ENCODE measurements around the gene NDST1.

The NDST1 gene

GRCh38 chr5:150562832-150563231, 54.9 kb downstream of the NDST1 start:
- no peak overlapping the region for H3K27ac ChIP-seq
- DNase-seq: no peak
- H3K27me3 ChIP-seq: no peaks in the 10 kb centered on the region
- no peak overlapping the region for H3K4me3 ChIP-seq
- H3K36me3 ChIP-seq: no peaks in the 10 kb centered on the region
- H3K4me1 ChIP-seq: peaks cover 0 to 13% (median 4%) of the 10 kb centered on the region in 4 donors
- no peaks in the 10 kb centered on the region for H3K9me3 ChIP-seq
- intact Hi-C loops (cut with DNase I; ENCODE audit: low total_unique reads): loop anchor here (2.0 kb wide), 1 partner anchor 284 kb away; the partner anchor contains the start of gene IRGM
- peak; percentile 31 to 51 for TF ChIP-seq CTCF (IDR thresholded peaks at IDR 0.05)

GRCh38 chr5:150565868-150566267, 57.9 kb downstream of the NDST1 start:
- Histone ChIP-seq H3K27ac (no peak overlapping the region), H3K9me3 (no peaks in the 10 kb centered on the region), H3K4me1 (peaks cover 0 to 5% (median 2%) of the 10 kb centered on the region in 4 donors), H3K4me3 (no peak overlapping the region), H3K27me3 (no peaks in the 10 kb centered on the region), H3K36me3 (no peaks in the 10 kb centered on the region)
- DNase-seq: no peak
- TF ChIP-seq CTCF (IDR thresholded peaks at IDR 0.05): no peak
- intact Hi-C loops (cut with DNase I; ENCODE audit: low total_unique reads): no loop called here

- no peaks in the 10 kb centered on the region for H3K36me3 ChIP-seq
- intact Hi-C loops (cut with DNase I; ENCODE audit: low total_unique reads): no loop called here
- no peaks in the 10 kb centered on the region for H3K4me1 ChIP-seq
- no peak for DNase-seq
- no peaks in the 10 kb centered on the region for H3K27me3 ChIP-seq
- no peak for TF ChIP-seq CTCF (IDR thresholded peaks at IDR 0.05)
- no peak overlapping the region for H3K4me3 ChIP-seq
- H3K9me3 ChIP-seq: no peaks in the 10 kb centered on the region
- no peak overlapping the region for H3K27ac ChIP-seq
Measured at GRCh38 chr5:150567031-150567717, 59.2 kb downstream of the NDST1 start.

GRCh38 chr5:150568663-150569062, 60.7 kb downstream of the NDST1 start:
- intact Hi-C loops (cut with DNase I; ENCODE audit: low total_unique reads): no loop called here
- Histone ChIP-seq H3K4me1 (no peaks in the 10 kb centered on the region), H3K27me3 (no peaks in the 10 kb centered on the region), H3K27ac (no peak overlapping the region), H3K9me3 (no peaks in the 10 kb centered on the region), H3K36me3 (no peaks in the 10 kb centered on the region), H3K4me3 (no peak overlapping the region)
- no peak for TF ChIP-seq CTCF (IDR thresholded peaks at IDR 0.05)
- DNase-seq: peak in 1 of 2 donors; percentile 23

GRCh38 chr5:150570333-150570732, 62.4 kb downstream of the NDST1 start:
- Histone ChIP-seq H3K27ac (no peak overlapping the region), H3K9me3 (no peaks in the 10 kb centered on the region), H3K36me3 (no peaks in the 10 kb centered on the region), H3K27me3 (no peaks in the 10 kb centered on the region), H3K4me3 (no peak overlapping the region), H3K4me1 (no peaks in the 10 kb centered on the region)
- peak in 1 of 2 donors; percentile 56 for DNase-seq
- no peak for TF ChIP-seq CTCF (IDR thresholded peaks at IDR 0.05)
- intact Hi-C loops (cut with DNase I; ENCODE audit: low total_unique reads): no loop called here

Data from tibial artery (tissue), 4 donors.